Measurements from ENCODE around the gene AOAH.

The AOAH gene

GRCh38 chr7:36691983-36692382 lies 32.3 kb downstream of the AOAH start:
- DNase-seq (ENCODE audit: low spot score): no peak

DNA sequence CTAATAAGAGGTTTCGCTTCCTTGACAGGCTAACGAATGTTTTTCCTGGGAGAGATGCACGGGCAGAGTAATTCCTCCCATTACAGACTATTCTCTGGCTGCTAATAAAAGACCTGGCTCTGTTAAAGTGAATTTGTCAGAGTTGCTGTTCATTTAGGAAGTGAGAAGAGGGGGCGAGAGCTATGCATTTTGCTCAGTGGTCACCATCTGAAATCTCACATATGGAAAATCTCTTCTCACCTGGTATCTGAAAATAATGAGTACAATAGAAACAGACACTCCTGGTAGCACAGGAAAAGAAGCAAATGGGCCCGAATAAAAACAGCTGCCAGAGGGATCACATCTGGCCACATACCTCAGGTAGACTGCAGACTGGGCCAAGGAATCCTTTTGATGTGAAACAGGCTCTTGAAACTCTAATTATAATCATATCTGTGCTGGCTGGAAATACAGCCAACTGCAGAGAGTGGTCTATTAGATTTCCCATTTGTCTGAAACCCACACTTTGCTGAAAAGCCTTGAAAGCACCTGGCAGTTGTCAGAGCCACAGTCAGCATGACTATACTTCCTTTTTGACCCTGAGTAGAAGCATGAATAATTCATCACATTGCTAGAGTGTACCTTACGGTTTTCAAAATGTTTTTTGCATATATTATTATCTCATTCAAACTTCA lies 33.6 kb downstream of the AOAH start:
- DNase-seq (ENCODE audit: low spot score): no peak

- DNase-seq (ENCODE audit: low spot score): no peak
Measured at GRCh38 chr7:36690041-36690440, 34.3 kb downstream of the AOAH start.

DNA sequence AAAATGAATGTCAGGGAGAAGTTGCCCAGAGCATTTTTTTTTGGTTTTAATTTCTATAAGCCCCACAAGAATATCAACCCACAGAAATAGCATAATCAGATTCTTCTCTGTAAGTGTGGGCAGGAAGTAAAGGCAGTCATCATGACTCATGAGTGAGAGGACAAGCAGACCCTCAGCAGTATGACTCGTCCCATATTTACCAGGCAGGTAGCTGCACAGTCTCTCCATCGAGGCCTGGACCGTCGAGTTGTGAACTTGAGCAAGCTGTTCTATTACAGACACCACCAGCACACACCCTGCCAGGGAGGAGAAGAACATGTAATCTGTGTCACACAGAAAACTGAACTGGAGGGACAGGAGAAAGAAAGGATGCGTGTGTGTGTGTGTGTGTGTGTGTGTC lies 37.8 kb downstream of the AOAH start:
- DNase-seq (ENCODE audit: low spot score): no peak

DNA sequence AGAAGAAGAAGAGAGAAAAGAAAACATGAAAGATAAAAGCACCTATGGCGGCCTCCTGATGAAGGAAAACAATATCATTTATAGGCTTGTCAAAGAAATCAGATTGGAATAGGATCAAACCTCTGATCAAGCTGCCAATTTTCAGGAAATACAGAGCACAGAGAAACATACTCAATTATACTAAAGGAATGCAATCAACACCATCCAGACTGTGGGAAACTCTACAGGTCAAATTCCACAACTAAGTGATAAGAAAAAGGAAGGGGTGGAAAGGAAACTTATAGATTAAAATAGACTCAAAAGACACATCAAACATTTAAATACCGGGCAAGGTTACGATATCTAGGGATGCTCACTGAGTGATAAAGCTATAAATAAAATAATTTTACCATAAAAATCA lies 39.3 kb downstream of the AOAH start:
- DNase-seq (ENCODE audit: low spot score): no peak

DNA sequence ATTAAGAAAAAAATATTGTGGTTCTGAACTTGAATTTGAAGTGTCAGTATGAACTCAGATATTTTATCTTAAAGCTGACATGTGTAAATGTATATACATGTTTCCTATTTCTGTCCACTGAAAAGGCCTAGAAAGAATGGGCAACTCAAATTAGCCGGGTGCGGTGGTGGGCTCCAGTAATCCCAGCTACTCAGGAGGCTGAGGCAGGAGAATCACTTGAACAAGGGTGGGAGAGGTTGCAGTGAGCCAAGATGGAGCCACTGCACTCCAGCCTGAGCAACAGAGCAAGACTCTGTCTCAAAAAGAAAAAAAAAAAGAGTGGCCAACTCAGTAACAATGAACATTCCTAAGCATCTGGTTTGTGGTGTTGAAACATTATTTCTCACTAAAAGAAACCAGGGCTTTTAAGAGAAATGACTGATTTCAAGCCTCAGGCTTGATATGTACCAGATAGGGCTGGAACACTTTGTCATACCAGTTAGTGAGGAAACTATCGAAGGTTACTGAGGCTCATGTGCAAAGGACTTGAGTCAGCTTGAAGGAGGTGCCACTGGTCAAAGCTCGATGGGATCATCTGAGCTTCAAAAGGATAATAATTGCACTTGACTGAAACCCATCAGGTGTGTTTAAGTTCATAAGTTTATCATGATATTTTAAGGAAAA lies 40.5 kb downstream of the AOAH start:
- no peak for DNase-seq (ENCODE audit: low spot score)

DNA sequence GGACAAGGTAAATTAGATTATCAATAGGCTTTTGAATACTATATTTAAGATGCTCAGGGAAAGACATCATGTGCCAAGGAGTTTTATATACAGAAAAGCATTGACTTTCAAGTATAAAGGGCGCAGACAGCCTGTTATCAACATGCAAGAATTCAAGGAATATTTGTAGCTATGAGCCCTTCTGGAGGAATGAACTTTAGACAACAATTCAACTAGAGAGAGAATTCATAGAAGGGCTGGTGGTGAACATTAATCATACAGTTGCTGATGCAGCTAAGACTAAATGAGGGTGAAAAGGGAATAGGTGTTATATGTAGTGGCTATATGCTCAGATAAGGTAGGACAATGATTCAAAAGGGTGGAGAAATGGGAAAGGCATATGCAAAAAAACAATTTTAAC lies 41.2 kb downstream of the AOAH start:
- DNase-seq (ENCODE audit: low spot score): no peak

GRCh38 chr7:36682102-36682501 lies 42.2 kb downstream of the AOAH start:
- DNase-seq (ENCODE audit: low spot score): no peak

GRCh38 chr7:36677769-36678437 lies 46.4 kb downstream of the AOAH start:
- DNase-seq (ENCODE audit: low spot score): no peak

DNA sequence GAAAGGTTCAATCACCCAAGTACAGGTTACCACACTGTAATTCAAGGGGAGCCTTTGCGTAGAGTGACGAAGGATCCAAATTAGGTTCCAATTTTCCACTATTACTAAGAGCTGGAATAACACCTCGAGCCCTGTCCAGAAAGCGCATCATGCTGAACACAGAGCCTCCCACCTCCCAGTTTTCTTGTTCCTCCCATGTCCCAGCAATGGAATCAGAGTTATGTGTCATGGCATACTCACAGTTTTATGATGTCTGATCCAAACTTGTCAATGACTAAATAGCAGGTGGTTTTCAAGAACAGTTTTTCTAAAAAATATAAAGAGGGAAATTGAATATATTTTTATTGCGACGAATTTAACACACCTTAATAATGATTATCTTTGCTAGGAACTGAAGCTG lies 50.6 kb downstream of the AOAH start:
- no peak for DNase-seq (ENCODE audit: low spot score)

DNA sequence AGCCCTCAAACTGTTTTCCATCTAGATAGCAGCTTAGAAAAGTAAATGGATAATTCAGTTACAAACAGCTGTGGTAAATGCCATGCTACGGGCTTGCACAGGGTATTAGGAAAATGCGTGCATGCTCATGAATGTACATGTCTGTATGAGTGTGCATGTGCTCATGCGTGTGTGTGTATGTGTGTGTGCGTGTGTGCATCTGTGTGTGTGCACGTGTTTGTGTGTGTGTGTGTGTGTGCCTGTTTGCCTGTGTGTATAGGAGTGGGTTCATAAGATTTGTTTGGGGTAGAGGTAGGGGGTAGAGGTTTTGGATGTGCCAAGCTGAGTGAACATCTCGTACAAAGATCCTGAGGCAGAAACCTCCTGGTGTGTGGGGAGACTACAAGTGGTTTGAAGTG lies 52.9 kb downstream of the AOAH start:
- no peak for DNase-seq (ENCODE audit: low spot score)

DNA sequence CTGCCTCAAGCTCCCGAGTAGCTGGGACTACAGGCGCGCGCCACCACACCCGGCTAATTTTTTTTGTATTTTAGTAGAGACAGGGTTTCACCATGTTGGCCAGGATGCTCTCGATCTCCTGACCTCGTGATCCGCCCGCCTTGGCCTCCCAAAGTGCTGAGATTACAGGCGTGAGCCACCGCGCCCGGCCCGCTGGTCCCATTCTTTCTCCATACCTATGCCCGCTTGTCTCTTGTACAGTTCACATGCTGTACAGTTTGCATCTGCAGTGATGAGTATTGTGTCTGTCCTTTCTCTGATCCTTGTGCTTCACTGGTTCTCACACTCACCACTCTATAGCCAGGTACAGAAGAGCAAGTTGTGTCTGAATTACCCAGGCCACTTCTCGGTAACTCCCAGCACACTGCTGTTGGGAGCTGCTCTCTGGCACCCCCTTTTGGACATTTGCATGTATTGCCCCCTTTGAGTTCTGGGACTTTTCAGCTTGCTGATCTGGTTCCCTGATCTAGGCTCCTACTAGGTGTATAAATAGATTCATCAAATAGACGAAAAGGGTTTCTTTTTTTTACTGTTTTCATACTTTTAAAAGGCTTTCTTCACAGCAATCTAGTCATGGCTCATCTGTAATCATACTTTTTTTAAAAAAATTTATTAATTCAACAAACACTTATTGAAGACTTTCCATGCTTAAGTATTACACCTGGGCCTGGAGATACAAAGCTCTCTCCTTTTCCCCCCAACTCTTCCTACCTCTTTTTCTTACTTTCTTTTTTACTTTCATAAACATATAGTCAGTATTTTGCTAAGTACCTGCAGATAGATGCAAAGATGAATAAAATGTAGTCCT lies 53.5 kb downstream of the AOAH start:
- peak; percentile 77 for DNase-seq (ENCODE audit: low spot score)

DNA sequence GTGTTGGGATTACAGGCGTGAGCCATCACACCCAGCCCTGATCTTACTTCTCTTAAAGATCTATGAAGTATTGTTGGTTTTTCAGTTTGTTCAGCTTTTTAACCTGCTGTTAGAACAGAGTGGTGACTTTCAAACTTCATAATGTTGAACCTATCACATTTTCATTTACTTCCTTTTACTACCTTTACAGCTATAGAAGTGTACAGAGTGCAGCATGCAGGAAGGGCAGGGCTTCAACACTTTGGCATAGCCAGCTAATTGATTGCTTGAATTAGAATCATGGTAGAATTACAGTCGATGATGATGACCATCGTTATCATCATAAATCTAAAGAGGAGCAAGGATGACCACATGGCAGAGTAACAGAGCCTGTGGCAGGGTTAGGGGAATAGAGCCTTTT lies 55.5 kb downstream of the AOAH start:
- no peak for DNase-seq (ENCODE audit: low spot score)

GRCh38 chr7:36668080-36668479 lies 56.2 kb downstream of the AOAH start:
- no peak for DNase-seq (ENCODE audit: low spot score)

GRCh38 chr7:36667007-36667745 lies 57.1 kb downstream of the AOAH start:
- no peak for DNase-seq (ENCODE audit: low spot score)

DNA sequence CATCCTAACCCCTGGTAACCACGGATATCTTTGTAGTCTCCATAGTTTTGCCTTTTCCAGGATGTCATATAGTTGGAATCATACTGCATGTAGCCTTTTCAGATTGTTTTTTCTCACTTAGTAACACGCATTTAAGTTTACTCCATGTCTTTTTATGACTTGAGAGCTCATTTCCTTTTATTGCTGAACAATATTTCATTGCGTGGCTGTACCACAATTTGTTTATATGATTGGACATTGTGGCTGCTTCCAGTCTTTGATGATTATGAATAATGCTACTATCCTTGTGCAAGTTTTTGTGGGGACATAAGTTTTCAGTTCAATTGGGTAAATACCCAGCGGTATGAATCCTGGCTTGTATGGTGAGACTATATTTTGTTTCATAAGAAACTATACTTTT lies 60.8 kb downstream of the AOAH start:
- DNase-seq (ENCODE audit: low spot score): no peak

DNA sequence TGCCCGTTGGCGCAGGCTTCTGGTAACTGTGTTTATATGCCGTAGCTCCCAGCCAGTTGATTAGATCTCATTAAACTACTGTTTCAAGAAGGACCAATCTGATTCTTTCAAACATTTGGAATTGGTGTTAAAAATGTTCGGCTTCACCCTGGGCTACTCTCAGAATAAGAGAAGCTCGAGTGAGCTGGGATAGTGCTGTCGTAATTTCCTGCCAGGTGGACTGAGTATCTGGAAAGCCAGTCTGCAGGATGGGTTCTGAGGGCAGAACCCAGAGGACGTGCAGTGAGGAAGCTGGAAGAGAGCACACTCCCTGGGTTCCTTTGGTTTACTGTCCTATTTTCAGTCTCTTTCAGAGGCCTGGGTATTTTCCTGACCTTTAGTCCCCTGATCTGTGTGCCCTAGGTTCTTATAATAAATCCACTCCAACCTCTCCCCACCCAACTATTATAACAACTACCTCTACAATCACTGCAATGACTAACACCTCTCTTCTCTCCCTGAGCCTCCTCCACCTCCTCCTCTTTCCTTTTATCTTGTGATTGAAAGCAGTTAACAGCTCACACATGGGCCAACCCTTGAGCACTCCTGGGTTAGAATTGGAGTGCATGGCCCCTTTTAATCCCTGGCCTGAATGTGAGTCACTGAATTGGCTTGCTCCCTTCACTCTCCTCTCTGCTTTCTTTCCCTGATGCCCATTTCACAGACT lies 63.0 kb downstream of the AOAH start:
- DNase-seq (ENCODE audit: low spot score): no peak

- DNase-seq (ENCODE audit: low spot score): no peak
Measured at GRCh38 chr7:36659638-36660341, 64.5 kb downstream of the AOAH start.

- peak; percentile 50 for DNase-seq (ENCODE audit: low spot score)
Measured at GRCh38 chr7:36659172-36659516, 65.2 kb downstream of the AOAH start.

DNA sequence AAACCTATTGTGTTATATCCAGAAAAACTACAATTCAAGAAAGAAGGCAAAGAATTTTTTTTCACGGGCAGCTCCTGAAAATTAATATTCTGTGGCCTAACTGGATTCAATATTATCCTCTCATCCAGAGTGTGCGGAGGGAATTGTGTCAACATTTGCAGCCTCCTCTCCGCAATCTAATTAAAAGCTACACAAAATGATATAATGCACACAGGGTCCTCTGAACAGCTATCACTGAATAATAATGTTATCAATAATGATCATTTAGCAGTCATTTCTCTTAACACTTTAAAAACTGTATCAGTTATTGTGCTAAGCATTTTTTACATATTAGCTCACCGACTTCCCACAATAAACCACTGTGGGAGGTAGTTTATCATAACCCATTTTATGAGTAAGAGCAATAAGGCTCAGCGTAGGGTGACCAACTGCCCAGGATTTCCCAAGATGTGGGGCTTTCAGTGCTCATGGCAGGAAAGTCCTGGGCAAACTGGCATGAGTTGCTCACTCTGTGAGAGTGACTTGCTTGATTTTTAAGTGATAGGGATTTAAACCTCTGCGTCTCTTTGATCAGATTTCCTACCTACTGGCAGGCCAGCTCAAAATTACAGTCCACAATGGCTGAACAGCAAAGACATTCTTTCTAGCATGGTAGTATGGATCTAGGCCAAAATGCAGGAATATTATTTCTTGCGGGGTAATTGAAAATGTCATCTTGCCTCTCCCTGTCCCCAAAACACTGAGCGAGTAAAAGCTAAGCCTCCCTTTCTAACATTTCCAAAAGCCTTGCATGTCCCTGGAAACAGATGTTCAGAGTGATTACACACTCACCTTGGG lies 65.7 kb downstream of the AOAH start:
- peak; percentile 48 for DNase-seq (ENCODE audit: low spot score)

All from AG20443 (cell line).